Renal pelvis (tissue), 12 donors: Measurements from ENCODE around the gene ABI1. TPM values are rescaled to one million over a fixed set of nuclear protein-coding genes. Genes with fewer than 3 reads are reported as not detected.
"Not testable (repeated sequence)": the region's sequence is repeated elsewhere in the genome, so short reads cannot be mapped to it uniquely, and the experiment has no call there.

Experiments
- DNase-seq: peaks from one replicate; pipeline ENCODE4 v3.0.0-alpha.2; 2013
- long read RNA-seq, 16 experiments: transcript quantifications; one replicate each; lab custom pipeline, GENCODE V29; 2026
- polyA plus RNA-seq, 3 donors: library from polyadenylated mRNA; unstranded; fragments of 120-200 nt; gene quantifications; one replicate each; pipeline ENCODE4 v1.2.1, GENCODE V29; 2013; ENCODE audit not compliant: insufficient read length in 3 of 3

The ABI1 gene
- 10 to 100 TPM; 57.0 to 74.4 (median 65.0) TPM for polyA plus RNA-seq
- long read RNA-seq, donor 1, partial matches to known transcripts, result 0 of 6 reads
- long read RNA-seq, donor 1, other reads (novel, unspliced or antisense), result 0 of 6 reads
- long read RNA-seq, donor 2, transcript ABI1-206 (11 exons, 1,446 nt), result minor isoform, 5 of 28 reads
- long read RNA-seq, donor 2, transcript ABI1-205 (10 exons, 3,516 nt), result major isoform, 11 of 28 reads
- long read RNA-seq, donor 2, transcript ABI1-208 (10 exons, 3,515 nt), result minor isoform, 5 of 28 reads
- long read RNA-seq, donor 2, partial matches to known transcripts, result 5 of 28 reads
- long read RNA-seq, donor 2, other reads (novel, unspliced or antisense), result 0 of 28 reads
- long read RNA-seq, donor 3, transcript ABI1-205 (10 exons, 3,516 nt), result major isoform, 6 of 39 reads
- long read RNA-seq, donor 3, partial matches to known transcripts, result 27 of 39 reads
- long read RNA-seq, donor 3, other reads (novel, unspliced or antisense), result 5 of 39 reads
- long read RNA-seq, donor 4, transcript ABI1-205 (10 exons, 3,516 nt), result major isoform, 7 of 38 reads
- long read RNA-seq, donor 4, partial matches to known transcripts, result 25 of 38 reads
- long read RNA-seq, donor 4, other reads (novel, unspliced or antisense), result 0 of 38 reads
- long read RNA-seq, donor 5, partial matches to known transcripts, result 7 of 16 reads
- long read RNA-seq, donor 5, other reads (novel, unspliced or antisense), result 0 of 16 reads
- long read RNA-seq, donor 6, transcript ABI1-205 (10 exons, 3,516 nt), result major isoform, 16 of 28 reads
- long read RNA-seq, donor 6, partial matches to known transcripts, result 9 of 28 reads
- long read RNA-seq, donor 6, other reads (novel, unspliced or antisense), result 0 of 28 reads
- long read RNA-seq, donor 7, transcript ABI1-205 (10 exons, 3,516 nt), result major isoform, 17 of 35 reads
- long read RNA-seq, donor 7, partial matches to known transcripts, result 11 of 35 reads
- long read RNA-seq, donor 7, other reads (novel, unspliced or antisense), result 0 of 35 reads
- long read RNA-seq, donor 8, partial matches to known transcripts, result 0 of 4 reads
- long read RNA-seq, donor 8, other reads (novel, unspliced or antisense), result 0 of 4 reads
- long read RNA-seq, donor 9, transcript ABI1-205 (10 exons, 3,516 nt), result major isoform, 6 of 21 reads
- long read RNA-seq, donor 9, partial matches to known transcripts, result 9 of 21 reads
- long read RNA-seq, donor 9, other reads (novel, unspliced or antisense), result 0 of 21 reads
- long read RNA-seq, donor 10, partial matches to known transcripts, result 19 of 22 reads
- long read RNA-seq, donor 10, other reads (novel, unspliced or antisense), result 0 of 22 reads
- long read RNA-seq, donor 11, partial matches to known transcripts, result 9 of 18 reads
- long read RNA-seq, donor 11, other reads (novel, unspliced or antisense), result 0 of 18 reads
- long read RNA-seq, donor 12, transcript ABI1-205 (10 exons, 3,516 nt), result major isoform, 8 of 30 reads
- long read RNA-seq, donor 12, transcript ABI1-208 (10 exons, 3,515 nt), result minor isoform, 6 of 30 reads
- long read RNA-seq, donor 12, partial matches to known transcripts, result 12 of 30 reads
- long read RNA-seq, donor 12, other reads (novel, unspliced or antisense), result 0 of 30 reads
- long read RNA-seq, donor 13, partial matches to known transcripts, result 8 of 14 reads
- long read RNA-seq, donor 13, other reads (novel, unspliced or antisense), result 0 of 14 reads
- long read RNA-seq, donor 14, result 0 reads
- long read RNA-seq, donor 15, transcript ABI1-205 (10 exons, 3,516 nt), result major isoform, 5 of 51 reads
- long read RNA-seq, donor 15, partial matches to known transcripts, result 37 of 51 reads
- long read RNA-seq, donor 15, other reads (novel, unspliced or antisense), result 5 of 51 reads
- long read RNA-seq, donor 16, transcript ABI1-205 (10 exons, 3,516 nt), result major isoform, 5 of 22 reads
- long read RNA-seq, donor 16, partial matches to known transcripts, result 13 of 22 reads
- long read RNA-seq, donor 16, other reads (novel, unspliced or antisense), result 0 of 22 reads

- DNase-seq, result peak; percentile 100
Observed at GRCh38 chr10:26860443-26861204, at the start of gene ABI1. Gene ABI1, minus strand, starts transcription at chr10:26860958. Its CDS starts 95 bp downstream, at chr10:26860863.

GRCh38 chr10:26909753-26910152 lies 49.0 kb upstream of the ABI1 start:
- no peak for DNase-seq

GRCh38 chr10:26905253-26905781 lies 44.6 kb upstream of the ABI1 start:
- not testable (repeated sequence) for DNase-seq

GRCh38 chr10:26903431-26904217 lies 42.9 kb upstream of the ABI1 start:
- DNase-seq, result no peak

- not testable (repeated sequence) for DNase-seq
Observed at GRCh38 chr10:26892306-26892923, 31.7 kb upstream of the ABI1 start.

- peak; percentile 67 for DNase-seq
Observed at GRCh38 chr10:26890956-26891355, 30.2 kb upstream of the ABI1 start.

GRCh38 chr10:26887611-26888215 lies 27.0 kb upstream of the ABI1 start:
- no peak for DNase-seq

GRCh38 chr10:26881600-26882331 lies 21.0 kb upstream of the ABI1 start:
- DNase-seq, result peak; percentile 54

GRCh38 chr10:26879744-26880143 lies 19.0 kb upstream of the ABI1 start:
- no peak for DNase-seq

- DNase-seq, result no peak
Observed at GRCh38 chr10:26870766-26871165, 10.0 kb upstream of the ABI1 start.

GRCh38 chr10:26869528-26869927 lies 8.8 kb upstream of the ABI1 start:
- DNase-seq, result no peak

GRCh38 chr10:26863351-26864076 lies 2.8 kb upstream of the ABI1 start:
- DNase-seq, result no peak

- no peak for DNase-seq
Observed at GRCh38 chr10:26861205-26861998, 644 bp upstream of the ABI1 start.

GRCh38 chr10:26860102-26860442 lies 686 bp downstream of the ABI1 start:
- DNase-seq, result peak; percentile 60
